Cardiac fibroblast (primary cell): ENCODE measurements around the gene IYD.

ENCODE experiments used
- DNase-seq, 2 donors: peaks; one replicate each; pipeline versions ENCODE4 v3.0.0 to v3.0.0-alpha.2; 2010; ENCODE audit warnings: low read depth in 2 of 2
- H3K4me3 ChIP-seq, 2 donors: replicated peaks in 1 of 2; 1 replicate in 1 of 2; 2 replicates in 1 of 2; pipeline ENCODE4 v1.5.1; 2011; ENCODE audit warnings: low read depth in 2 of 2, low read length in 2 of 2, mild to moderate bottlenecking in 2 of 2, moderate library complexity in 1 of 2
- CTCF ChIP-seq: IDR thresholded peaks from one replicate; pipeline ENCODE4 v1.5.1; 2011; ENCODE audit warnings: low read depth, mild to moderate bottlenecking, low read length, inconsistent platforms

Gene IYD

DNA sequence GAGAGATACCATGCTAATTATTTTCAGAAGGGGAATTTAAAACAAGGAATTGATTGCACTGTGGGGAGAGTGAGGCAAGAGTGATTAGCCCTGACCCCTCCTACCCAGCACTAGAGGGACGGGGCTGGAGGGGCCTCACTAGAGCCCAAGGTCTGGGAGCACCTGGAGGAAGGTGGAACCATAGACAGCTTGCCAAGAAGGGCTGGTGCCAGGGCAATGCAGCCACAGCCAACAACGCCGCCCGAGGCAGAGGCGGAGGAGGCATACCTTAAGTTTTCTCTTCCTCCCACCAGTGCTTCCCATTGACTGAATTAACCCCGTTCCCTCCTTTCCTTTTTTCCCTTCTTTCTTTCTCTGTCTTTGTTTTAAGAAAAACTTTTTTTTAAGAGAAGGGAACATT lies 40.0 kb downstream of the IYD start:
- no peak for DNase-seq
- no peak overlapping the region for H3K4me3 ChIP-seq
- TF ChIP-seq CTCF = no peak

DNA sequence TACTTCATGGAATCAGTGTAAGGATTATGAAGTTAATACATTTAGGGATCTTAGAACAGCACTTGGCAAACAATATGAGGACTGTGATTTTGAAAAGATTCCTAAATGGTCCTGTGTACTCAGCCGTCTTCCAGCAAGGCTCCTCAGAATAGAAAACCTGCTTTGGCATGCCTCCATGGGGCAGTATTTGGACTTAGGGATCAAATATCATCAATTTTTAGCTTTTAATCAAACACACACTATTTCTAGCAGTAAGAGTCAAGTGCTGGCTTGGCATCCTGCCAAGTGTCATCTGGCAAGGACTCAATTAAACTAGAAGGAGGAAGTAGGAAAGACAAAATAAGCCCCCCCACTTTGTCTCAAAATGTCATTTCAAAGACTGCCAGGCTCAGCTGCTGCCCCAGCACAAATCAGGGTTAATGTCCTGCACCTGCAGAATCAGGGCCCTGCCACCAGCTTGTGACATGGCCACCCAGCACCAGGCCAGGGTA lies 40.8 kb downstream of the IYD start:
- no peak overlapping the region for H3K4me3 ChIP-seq
- peak in 1 of 2 donors; percentile 29 for DNase-seq

DNA sequence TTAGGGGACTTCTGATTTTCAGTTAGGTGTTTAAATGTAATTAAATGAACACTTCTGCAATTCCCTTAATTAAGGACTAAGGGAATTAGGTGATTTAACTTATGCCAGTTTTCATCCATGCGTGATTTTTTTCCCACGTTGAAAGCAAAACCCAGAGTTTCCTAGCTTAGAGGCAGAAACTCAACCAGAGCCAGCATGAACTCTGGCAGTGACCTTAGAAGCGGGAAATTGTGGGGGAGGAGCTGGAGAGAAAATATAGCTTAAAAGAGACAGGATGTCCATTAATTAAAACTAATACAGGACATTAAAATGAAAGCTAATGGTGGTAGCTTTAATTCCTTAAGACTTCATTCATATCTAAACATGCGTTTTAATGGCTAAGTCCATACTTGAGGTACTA lies 41.6 kb downstream of the IYD start:
- no peak overlapping the region for H3K4me3 ChIP-seq
- no peak for TF ChIP-seq CTCF
- no peak for DNase-seq

More for the DNA sequence above, 40.8 kb downstream of the IYD start:
- no peak for TF ChIP-seq CTCF

DNA sequence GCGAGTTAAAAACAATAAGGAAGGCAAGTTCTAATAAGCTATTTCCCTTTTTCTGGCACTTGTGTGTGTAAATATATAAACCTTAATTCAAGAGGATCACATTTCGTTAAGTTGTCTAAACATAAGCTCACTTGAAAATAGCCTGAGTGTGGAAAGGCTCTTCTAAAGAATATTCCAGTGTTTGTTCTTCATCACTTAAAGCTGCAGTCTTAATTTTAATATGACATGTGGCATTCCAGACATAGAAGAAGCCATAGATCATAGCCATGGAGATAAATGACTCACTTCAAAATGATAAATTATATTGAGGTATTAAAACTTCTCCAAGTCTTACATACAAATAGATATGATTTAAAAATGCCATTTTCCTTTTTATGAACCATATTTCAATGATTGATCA lies 42.1 kb downstream of the IYD start:
- peak in 1 of 2 donors; percentile 43 for DNase-seq
- TF ChIP-seq CTCF = no peak
- no peak overlapping the region for H3K4me3 ChIP-seq

- no peak for DNase-seq
- no peak for TF ChIP-seq CTCF
- no peak overlapping the region for H3K4me3 ChIP-seq
Measured at GRCh38 chr6:150412221-150412620, 43.4 kb downstream of the IYD start.

DNA sequence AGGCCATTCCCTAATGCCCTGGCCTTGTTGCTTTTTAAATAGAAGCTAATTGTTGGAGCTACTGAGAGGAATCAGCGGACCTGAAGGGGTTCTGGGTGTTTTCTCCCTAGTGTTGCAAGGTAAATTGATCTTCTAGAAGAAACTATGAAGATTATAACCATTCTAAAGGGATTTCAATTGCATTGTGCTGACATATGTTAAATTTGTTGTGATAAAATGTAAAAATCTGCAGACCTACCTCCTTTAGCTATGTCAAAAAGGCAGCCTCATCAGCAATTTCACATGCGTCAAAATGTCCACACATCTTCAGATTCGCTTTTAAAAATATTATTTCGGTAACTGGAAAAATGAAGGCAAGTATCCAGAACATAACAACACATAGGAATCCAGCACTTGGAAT lies 44.4 kb downstream of the IYD start:
- no peak for TF ChIP-seq CTCF
- DNase-seq = no peak
- H3K4me3 ChIP-seq = no peak overlapping the region

GRCh38 chr6:150413781-150414281 lies 45.0 kb downstream of the IYD start:
- no peak overlapping the region for H3K4me3 ChIP-seq
- no peak for TF ChIP-seq CTCF
- no peak for DNase-seq
